Measurements from ENCODE around the gene ST3GAL2. TPM values are rescaled to one million over a fixed set of nuclear protein-coding genes. Genes with fewer than 3 reads are reported as not detected.

Gene ST3GAL2
- total RNA-seq, 2 experiments from 2014 or later: 44.6 to 61.0 TPM

DNA sequence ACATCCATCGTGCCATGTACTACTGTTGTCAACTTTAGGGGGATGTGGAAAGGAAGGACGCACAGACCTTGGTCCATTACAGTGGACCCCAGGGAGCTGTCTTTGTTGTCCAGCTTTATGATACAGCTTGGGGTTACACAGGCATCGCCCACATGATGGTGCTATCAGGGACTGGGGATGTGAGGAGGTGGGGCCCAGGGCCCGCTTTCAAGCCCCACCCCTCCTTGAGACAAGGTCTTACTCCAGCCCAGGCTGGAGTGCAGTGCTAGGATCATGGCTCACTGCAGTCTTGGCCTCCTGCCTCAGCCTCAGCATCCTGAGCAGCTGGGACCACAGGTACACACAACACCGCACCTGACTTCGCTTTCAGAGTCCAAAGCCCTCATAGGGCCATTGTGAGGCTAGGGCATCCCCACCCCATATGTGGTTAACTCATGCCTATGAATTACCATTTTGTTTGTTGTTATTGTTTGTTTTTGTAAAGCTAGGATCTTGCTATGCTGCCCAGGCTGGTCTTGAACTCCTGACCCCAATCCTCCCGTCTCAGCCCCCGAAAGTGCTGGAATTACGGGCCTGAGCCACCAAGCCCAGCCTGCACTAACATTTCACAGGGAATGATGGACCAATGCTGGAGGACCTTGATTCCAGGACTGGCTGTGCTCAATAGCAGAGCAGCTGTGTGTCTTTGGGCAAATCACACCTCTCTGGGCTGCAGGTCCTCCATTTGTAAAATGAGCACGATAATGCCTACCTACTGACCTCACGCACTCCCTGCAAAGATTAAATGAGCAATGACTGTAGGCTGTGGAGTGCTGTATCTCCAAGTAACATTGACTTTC, 17.2 kb downstream of the ST3GAL2 start:
- ChIA-PET CTCF (ENCODE audit: unreplicated experiment) (no interaction called here), POLR2A (interaction anchor here (1.4 kb wide), 1 partner anchor 32 kb away, joined by 4 read pairs; the partner anchor contains the start of gene FCSK)
- Histone ChIP-seq H3K79me2 (ENCODE audit: insufficient read depth, low read depth, low read length) (peaks cover 55% of the 10 kb centered on the region; the same call in 1 of the 2 replicates), H3K9me2 (ENCODE audit: insufficient read depth, low read length) (no peaks in the 10 kb centered on the region), H3K36me3 (ENCODE audit: insufficient read depth, low read length) (peaks cover 31% of the 10 kb centered on the region), H2AFZ (ENCODE audit: low read length) (no peak overlapping the region), H3K27ac (ENCODE audit: low read depth, low read length, poor library complexity, severe bottlenecking) (peak overlapping the region; percentile 37), H3K4me3 (ENCODE audit: low read depth, low read length, poor library complexity, severe bottlenecking) (no peak overlapping the region), H3K4me2 (ENCODE audit: low read length) (no peak overlapping the region), H3K4me1 (ENCODE audit: insufficient read depth, low read length, poor library complexity, severe bottlenecking) (peaks cover 64% of the 10 kb centered on the region), H3K9me3 (ENCODE audit: low read length) (no peaks in the 10 kb centered on the region), H4K20me1 (ENCODE audit: insufficient read depth, low read length) (no peaks in the 10 kb centered on the region; the same call in 1 of the 2 replicates)
- no peak for TF ChIP-seq EZH2phosphoT487 (IDR thresholded peaks at IDR 0.05; ENCODE audit: borderline replicate concordance, low read depth, low read length)
- TF ChIP-seq, protein P1, sequence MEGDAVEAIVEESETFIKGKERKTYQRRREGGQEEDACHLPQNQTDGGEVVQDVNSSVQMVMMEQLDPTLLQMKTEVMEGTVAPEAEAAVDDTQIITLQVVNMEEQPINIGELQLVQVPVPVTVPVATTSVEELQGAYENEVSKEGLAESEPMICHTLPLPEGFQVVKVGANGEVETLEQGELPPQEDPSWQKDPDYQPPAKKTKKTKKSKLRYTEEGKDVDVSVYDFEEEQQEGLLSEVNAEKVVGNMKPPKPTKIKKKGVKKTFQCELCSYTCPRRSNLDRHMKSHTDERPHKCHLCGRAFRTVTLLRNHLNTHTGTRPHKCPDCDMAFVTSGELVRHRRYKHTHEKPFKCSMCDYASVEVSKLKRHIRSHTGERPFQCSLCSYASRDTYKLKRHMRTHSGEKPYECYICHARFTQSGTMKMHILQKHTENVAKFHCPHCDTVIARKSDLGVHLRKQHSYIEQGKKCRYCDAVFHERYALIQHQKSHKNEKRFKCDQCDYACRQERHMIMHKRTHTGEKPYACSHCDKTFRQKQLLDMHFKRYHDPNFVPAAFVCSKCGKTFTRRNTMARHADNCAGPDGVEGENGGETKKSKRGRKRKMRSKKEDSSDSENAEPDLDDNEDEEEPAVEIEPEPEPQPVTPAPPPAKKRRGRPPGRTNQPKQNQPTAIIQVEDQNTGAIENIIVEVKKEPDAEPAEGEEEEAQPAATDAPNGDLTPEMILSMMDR (conservative IDR thresholded peaks at IDR 0.05; ENCODE audit: low read length): no peak
- intact Hi-C loops (cut with micrococcal nuclease; ENCODE audit: unreplicated experiment): no loop called here
- no peak for DNase-seq (ENCODE audit: low spot score)
- BruUV-seq (replicated peaks): no TSS peak

DNA sequence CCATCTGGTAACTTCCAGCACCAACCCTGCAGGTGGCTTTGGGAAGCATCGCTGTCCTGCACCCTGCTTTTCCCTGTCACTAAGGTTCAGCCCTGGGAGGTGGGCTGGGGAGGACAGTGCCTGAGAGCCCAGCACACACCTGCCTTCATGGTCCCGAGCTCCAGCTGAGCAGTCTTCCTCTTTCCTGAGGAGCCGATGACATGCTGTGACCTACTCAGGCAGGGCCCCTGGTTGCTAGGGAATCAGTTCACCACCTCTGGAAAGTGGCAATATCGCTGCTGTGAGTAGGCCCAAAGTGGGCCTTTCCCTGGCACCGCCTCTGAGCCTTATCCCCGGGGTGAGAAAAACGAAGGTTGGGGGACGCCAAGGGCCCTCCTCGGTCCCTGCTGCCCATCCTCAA, 17.9 kb downstream of the ST3GAL2 start:
- H4K20me1 ChIP-seq (ENCODE audit: insufficient read depth, low read length): no peaks in the 10 kb centered on the region; the same call in 1 of the 2 replicates
- peaks cover 61% of the 10 kb centered on the region; the same call in 1 of the 2 replicates for H3K79me2 ChIP-seq (ENCODE audit: insufficient read depth, low read depth, low read length)
- no TSS peak for BruUV-seq (replicated peaks)
- H3K27ac ChIP-seq (ENCODE audit: low read depth, low read length, poor library complexity, severe bottlenecking): no peak overlapping the region
- no peak for DNase-seq (ENCODE audit: low spot score)
- CTCF ChIA-PET (ENCODE audit: unreplicated experiment): no interaction called here
- intact Hi-C loops (cut with micrococcal nuclease; ENCODE audit: unreplicated experiment): no loop called here
- H3K4me2 ChIP-seq (ENCODE audit: low read length): 0 out of 2 replicates have a peak overlapping the region, but pooled peaks have one; percentile 22
- TF ChIP-seq, protein P1 (conservative IDR thresholded peaks at IDR 0.05; ENCODE audit: low read length): no peak
- TF ChIP-seq EZH2phosphoT487 (IDR thresholded peaks at IDR 0.05; ENCODE audit: borderline replicate concordance, low read depth, low read length): no peak
- no peak overlapping the region for H2AFZ ChIP-seq (ENCODE audit: low read length)
- no peaks in the 10 kb centered on the region for H3K9me2 ChIP-seq (ENCODE audit: insufficient read depth, low read length)
- peaks cover 35% of the 10 kb centered on the region for H3K36me3 ChIP-seq (ENCODE audit: insufficient read depth, low read length)
- peaks cover 71% of the 10 kb centered on the region for H3K4me1 ChIP-seq (ENCODE audit: insufficient read depth, low read length, poor library complexity, severe bottlenecking)
- POLR2A ChIA-PET: interaction anchor here (0.9 to 1.4 kb wide), 2 partner anchors 13 to 33 kb away, joined by 3 to 4 read pairs; partner anchors contain the start of gene FCSK
- H3K9me3 ChIP-seq (ENCODE audit: low read length): no peaks in the 10 kb centered on the region
- H3K4me3 ChIP-seq (ENCODE audit: low read depth, low read length, poor library complexity, severe bottlenecking): no peak overlapping the region

All from OCI-LY7 (cell line).